ENCODE data around the gene SMCO4.

SMCO4 gene

DNA sequence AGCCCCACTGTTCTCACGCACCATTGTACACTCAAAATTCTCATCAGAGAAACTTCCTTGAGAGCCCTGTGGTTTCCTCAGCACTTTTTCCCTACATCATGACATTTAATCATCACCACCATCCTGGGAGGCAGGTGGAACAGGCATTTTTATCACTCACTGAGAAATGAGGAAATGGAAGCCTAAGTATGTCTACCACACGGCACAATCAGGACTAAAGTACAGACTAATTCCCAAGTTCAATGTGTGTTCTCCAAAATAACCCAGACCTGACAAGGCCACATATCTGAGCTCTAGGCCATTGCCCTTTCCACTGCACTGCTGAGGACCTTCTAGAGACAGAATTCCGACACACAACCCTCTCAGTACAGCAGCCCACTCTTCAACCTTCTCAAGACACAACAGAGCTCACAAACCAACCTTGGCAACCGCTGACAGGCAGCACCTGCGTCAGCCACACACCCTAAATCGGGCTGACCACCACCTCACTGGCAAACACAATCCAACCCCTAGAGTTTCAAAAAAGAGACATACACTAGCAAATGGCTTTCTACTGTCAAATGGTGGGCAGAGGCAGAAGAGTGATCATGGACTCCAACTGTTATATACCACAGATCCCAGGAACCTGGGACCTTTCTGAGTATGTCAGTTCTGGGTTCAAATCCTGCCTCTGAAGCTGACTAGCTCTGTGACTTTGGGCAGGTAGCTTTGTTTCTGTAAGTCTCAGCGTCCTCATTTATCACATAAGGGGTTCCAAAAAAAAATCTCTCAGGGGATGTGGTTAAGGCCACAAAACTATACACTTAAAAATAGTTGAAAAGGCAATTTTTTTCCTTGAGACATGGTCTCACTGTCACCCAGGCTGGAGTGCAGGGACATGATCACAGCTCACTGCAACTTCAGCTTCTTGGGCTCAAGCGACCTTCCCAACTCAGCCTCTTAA lies 16.3 kb downstream of the SMCO4 start:
- Mint-ChIP-seq H3K4me1 (peaks cover 53% of the 10 kb centered on the region), H3K36me3 (no peaks in the 10 kb centered on the region), H3K4me3 (peak overlapping the region; percentile 11), H3K27ac (peak overlapping the region; percentile 54), H3K27me3 (no peaks in the 10 kb centered on the region), H3K9me3 (no peaks in the 10 kb centered on the region)
- no peak for ATAC-seq

DNA sequence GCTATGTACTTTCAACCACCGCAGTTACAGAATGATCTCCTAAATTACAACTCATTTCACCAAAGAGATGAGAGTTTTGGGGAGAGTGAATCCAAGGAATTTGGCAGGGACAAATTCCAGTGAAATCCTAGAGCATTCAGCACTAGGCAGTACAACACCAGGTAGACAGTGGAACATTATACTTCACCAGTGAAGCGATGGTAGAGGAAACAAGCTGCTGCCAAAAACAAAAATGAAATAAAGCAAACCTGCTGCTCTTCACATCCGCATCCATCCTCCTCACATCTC lies 16.9 kb downstream of the SMCO4 start:
- Mint-ChIP-seq H3K9me3 (no peaks in the 10 kb centered on the region), H3K36me3 (no peaks in the 10 kb centered on the region), H3K4me1 (peaks cover 55% of the 10 kb centered on the region), H3K27me3 (no peaks in the 10 kb centered on the region), H3K4me3 (no peak overlapping the region), H3K27ac (peak overlapping the region; percentile 54)
- no peak for ATAC-seq

DNA sequence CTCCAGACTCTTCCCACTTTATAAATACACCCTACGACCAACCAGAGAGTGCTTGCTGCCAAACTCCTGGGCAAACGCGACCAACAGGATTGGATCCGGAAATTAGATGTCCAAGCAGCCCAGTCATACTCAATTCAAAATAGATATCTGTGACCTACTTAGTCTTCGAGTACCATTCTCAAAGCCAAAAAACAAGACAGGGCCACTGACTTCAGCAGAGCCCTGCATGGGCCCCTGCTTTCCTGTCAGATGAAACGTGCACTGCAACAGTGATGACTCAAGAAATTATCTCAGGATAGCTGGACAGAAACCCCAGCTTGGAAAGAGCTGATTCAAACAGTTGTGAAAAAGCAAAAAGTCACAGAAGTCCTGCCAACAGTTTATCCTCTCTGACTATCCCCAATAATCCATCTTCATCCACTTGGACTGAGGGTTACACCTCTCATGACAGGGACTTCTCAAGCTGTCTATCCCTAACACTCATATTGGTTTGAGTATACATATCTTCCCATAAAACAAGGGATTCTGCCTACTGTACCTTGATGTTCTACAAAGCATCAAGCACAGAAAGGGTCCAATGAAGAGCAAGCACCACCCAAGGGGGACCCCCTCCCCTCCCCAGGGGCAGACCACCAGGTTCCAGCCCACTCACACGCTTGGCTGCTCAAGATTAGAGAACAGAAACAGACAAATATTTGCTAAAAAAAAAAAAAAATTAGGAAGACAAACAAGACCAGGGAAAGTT lies 17.4 kb downstream of the SMCO4 start:
- Mint-ChIP-seq H3K27me3 (no peaks in the 10 kb centered on the region), H3K4me1 (peaks cover 59% of the 10 kb centered on the region), H3K9me3 (no peaks in the 10 kb centered on the region), H3K36me3 (no peaks in the 10 kb centered on the region), H3K27ac (peak overlapping the region; percentile 54), H3K4me3 (no peak overlapping the region)
- no peak for ATAC-seq

DNA sequence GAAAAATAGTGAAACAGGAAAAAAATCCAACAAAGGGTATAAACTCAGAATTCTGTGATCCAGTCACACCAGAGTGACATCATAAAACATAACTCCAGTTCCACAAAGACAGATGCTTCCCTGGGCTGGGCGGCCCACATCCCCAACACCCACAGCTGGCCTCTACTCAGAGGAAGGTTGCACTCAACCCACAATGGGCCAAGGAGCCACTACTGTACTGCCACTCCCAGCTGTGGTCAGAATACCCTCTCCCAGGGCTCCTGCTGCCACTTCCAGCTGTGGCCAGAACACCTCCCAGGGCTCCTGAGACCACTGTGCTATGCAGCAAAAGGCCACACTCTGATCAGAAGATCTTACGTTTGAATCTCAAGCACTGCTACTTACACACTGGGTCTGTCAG lies 18.3 kb downstream of the SMCO4 start:
- Mint-ChIP-seq H3K27me3 (no peaks in the 10 kb centered on the region), H3K4me3 (no peak overlapping the region), H3K9me3 (no peaks in the 10 kb centered on the region), H3K36me3 (no peaks in the 10 kb centered on the region), H3K4me1 (peaks cover 57% of the 10 kb centered on the region), H3K27ac (peak overlapping the region; percentile 54)
- ATAC-seq = no peak

DNA sequence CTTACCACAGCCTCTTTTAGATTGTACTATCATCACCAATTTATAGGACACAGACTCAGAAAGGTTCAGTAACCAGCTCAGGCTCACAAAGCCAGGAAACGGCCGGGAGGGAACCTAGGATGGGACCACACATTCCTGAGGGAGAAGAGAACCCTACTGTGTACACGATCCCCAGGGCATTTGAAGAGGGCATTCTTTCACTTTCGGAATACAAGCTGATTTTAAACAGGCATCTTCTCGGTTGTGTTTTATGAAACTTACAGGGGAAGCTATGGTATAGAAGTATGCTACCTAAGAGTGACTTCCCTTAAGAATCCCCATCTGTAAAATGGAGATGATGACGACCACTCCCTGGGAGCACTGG lies 19.0 kb downstream of the SMCO4 start:
- H3K36me3 Mint-ChIP-seq = no peaks in the 10 kb centered on the region
- H3K27ac Mint-ChIP-seq = peak overlapping the region; percentile 54
- H3K9me3 Mint-ChIP-seq = no peaks in the 10 kb centered on the region
- peaks cover 64% of the 10 kb centered on the region for H3K4me1 Mint-ChIP-seq
- no peaks in the 10 kb centered on the region for H3K27me3 Mint-ChIP-seq
- peak; percentile 25 for ATAC-seq
- H3K4me3 Mint-ChIP-seq = peak overlapping the region; percentile 68

DNA sequence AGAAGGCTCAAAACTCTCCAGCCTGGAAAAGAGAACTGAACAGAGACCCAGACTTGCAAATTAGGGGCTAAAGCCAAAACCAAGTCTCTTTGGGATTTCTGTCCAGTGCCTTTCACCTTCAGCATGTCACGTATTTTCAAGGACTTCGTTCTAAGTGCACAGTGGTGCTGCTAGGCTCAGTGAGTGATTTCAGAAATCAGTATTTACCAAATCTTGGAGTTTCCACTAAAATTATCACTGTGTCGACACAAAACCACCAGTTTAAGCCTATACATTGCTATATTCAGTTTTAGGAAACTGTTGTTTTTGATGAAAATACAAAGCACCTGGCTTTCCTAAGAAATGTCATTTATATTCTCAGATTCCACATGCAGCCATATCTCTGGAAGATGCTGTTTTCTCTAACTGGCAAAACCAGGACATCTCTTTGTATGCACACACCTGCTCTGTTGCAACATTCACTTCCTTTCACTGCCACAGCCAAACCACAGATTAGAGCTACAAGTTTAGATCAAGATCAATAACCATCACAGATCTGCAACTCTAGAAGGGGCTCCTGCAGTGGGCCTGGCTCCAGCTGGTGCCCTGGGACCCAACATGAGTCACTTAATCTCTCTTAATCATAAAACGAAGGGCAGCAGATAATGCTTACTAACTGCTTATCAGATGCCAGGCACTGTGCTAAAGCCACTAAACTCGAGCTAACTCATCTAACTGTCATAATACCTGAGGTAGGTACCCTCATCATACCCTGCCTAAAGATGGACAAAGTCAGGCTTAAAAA lies 22.3 kb downstream of the SMCO4 start:
- Mint-ChIP-seq H3K4me1 (peaks cover 53% of the 10 kb centered on the region), H3K9me3 (no peaks in the 10 kb centered on the region), H3K27me3 (no peaks in the 10 kb centered on the region), H3K4me3 (no peak overlapping the region), H3K36me3 (no peaks in the 10 kb centered on the region), H3K27ac (no peak overlapping the region)
- ATAC-seq = no peak

DNA sequence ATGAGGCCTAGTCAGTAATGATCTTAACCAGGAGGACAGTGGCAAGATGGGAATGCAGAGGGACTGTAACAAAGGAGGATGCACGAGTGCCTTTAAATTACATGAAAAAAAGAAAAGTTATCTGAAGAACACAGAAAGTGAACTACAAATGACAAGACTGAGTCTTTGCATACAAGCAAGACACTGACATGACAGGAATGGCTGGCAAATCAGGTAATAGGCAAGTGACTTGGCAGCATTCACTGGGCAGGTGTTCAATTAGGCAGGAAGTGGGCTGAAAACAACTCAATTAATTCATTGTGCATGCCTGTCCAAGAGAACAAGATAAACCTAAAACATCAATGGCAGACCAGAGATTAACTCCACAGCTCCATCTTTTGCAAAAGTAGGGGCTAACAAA lies 24.0 kb downstream of the SMCO4 start:
- Mint-ChIP-seq H3K27me3 (no peaks in the 10 kb centered on the region), H3K27ac (no peak overlapping the region), H3K36me3 (no peaks in the 10 kb centered on the region), H3K9me3 (no peaks in the 10 kb centered on the region), H3K4me1 (peaks cover 41% of the 10 kb centered on the region), H3K4me3 (no peak overlapping the region)
- ATAC-seq = no peak

DNA sequence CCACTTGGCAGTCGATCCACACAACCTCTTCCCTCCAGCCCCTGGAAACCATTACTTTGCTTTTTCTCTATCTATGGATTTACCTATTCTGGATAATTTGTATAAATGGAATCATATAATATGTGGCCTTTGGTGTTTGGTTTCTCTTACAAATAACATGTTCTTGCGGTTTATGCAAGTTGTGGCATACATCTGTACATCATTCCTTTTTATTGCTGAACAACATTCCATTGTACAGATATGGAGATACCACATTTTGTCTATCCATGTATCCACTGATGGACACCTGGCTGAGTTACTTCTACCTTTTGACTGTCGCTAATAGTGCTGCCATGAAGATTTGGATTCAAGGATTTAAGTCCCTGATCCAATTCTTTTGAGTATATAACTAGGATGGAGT lies 25.1 kb downstream of the SMCO4 start:
- peak overlapping the region; percentile 12 for H3K27ac Mint-ChIP-seq
- no peak overlapping the region for H3K4me3 Mint-ChIP-seq
- H3K9me3 Mint-ChIP-seq = no peaks in the 10 kb centered on the region
- no peaks in the 10 kb centered on the region for H3K27me3 Mint-ChIP-seq
- no peaks in the 10 kb centered on the region for H3K36me3 Mint-ChIP-seq
- ATAC-seq = no peak
- H3K4me1 Mint-ChIP-seq = peaks cover 37% of the 10 kb centered on the region

DNA sequence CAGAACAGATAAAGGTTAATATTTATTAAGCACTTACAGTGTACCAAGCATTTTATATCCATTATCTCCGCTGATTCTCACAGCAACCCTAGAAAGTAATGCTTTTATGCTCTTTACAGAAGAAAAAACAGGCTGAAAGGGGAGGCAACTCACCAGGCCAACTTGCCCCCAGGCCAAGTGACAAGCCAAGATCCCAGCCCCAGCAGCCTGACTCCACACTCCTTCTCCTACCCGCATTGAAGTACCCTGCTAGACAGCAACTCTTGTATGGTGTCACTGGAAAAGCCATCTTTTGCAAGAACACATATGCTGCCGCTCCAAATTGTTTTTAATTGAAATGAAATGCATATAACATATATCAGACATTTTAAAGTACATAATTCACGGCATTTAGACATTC lies 25.6 kb downstream of the SMCO4 start:
- H3K4me1 Mint-ChIP-seq = peaks cover 37% of the 10 kb centered on the region
- ATAC-seq = no peak
- H3K27ac Mint-ChIP-seq = peak overlapping the region; percentile 12
- no peak overlapping the region for H3K4me3 Mint-ChIP-seq
- no peaks in the 10 kb centered on the region for H3K27me3 Mint-ChIP-seq
- H3K9me3 Mint-ChIP-seq = no peaks in the 10 kb centered on the region
- H3K36me3 Mint-ChIP-seq = no peaks in the 10 kb centered on the region

DNA sequence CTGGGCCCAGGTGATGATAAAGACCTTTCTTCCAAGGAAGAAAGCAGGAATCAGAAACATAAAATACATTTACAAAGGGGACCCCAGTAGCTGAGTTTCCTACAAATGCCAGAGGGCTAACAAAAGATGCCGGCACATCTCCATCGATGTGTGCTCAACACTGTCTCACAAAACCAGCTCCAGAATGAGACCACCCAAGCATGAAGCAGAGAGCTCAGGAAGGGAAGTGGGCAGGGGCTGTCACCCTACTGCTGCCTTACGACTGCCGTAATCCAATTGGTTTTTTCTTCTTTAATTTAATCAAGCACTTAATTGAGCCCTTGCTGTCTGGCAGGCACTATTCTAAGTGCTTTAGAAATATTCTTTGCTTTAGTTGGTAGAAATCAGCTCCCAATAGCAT lies 26.1 kb downstream of the SMCO4 start:
- Mint-ChIP-seq H3K4me1 (peaks cover 40% of the 10 kb centered on the region), H3K9me3 (no peaks in the 10 kb centered on the region), H3K4me3 (no peak overlapping the region), H3K27ac (no peak overlapping the region), H3K27me3 (no peaks in the 10 kb centered on the region), H3K36me3 (no peaks in the 10 kb centered on the region)
- ATAC-seq = no peak

DNA sequence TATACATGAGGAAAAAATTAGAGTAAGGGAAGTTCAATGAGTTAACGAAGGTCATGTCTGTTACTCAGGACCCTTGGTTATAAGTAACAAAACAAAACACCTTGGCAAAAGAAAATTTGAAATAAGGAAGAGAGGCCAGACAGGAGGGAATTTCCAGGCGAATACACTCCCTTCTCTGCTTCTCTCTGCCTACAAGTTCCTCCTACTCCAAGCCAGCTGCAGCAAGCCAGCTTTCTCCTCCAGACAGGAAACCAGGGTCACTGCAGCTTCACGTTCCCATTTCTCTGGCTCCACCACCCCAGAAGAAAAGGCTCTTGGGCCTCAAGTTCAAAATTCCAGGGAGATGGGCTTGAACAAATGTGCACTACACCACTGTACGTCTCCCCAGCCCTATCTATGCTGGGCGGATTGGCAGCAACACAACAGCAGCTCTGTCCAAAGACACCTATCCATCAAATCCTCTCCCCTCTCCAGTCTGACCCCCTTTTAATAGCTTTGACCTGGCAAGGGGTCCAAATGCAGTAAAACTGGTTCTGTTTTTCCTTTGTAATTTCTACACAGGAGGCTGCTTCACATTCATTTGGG lies 27.7 kb downstream of the SMCO4 start:
- Mint-ChIP-seq H3K4me3 (no peak overlapping the region), H3K27me3 (no peaks in the 10 kb centered on the region), H3K27ac (no peak overlapping the region), H3K36me3 (no peaks in the 10 kb centered on the region), H3K4me1 (peaks cover 37% of the 10 kb centered on the region), H3K9me3 (no peaks in the 10 kb centered on the region)
- ATAC-seq = no peak

DNA sequence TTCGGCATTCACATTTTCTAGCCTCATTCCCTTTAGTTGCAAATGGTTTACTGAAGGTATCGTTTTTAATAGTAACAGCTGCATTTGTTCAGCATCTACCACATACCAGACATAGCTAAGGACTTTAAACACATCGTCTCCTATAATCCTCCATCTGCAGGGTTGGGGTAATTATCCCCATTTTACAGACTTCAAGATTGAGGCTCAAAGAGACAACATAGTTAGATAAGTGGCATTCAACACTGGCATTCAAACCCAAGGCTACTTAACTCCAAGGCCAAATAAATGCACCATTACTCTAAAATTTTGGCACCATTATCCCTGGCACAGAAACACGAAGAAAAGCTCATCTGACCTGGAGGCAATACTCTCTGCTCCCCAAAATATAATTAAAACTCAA lies 28.5 kb downstream of the SMCO4 start:
- H3K9me3 Mint-ChIP-seq = no peaks in the 10 kb centered on the region
- no peak overlapping the region for H3K27ac Mint-ChIP-seq
- no peak for ATAC-seq
- H3K4me3 Mint-ChIP-seq = no peak overlapping the region
- H3K36me3 Mint-ChIP-seq = no peaks in the 10 kb centered on the region
- no peaks in the 10 kb centered on the region for H3K27me3 Mint-ChIP-seq
- peaks cover 34% of the 10 kb centered on the region for H3K4me1 Mint-ChIP-seq

DNA sequence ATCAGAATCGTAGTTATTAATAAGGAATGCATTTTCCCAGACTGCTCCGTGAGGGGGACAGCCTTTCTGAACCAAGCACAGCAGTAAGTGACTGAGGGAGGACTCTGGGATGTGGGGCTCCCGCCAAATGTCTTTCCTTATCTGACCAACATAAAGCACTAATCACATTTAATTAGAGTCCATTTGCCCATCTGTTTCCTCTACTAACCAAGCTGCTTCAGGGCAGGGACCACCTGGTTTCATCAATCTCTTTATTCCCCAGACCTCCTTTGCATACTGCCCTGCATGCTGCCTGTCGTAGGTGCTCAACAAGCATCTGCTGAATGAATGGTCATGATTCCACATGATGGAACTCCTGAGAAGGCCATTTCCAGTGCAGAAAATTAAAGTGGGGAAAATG lies 29.4 kb downstream of the SMCO4 start:
- peaks cover under 1% of the 10 kb centered on the region for H3K36me3 Mint-ChIP-seq
- no peak for ATAC-seq
- H3K27ac Mint-ChIP-seq = peak overlapping the region; percentile 1
- H3K4me3 Mint-ChIP-seq = no peak overlapping the region
- H3K4me1 Mint-ChIP-seq = peaks cover 26% of the 10 kb centered on the region
- H3K27me3 Mint-ChIP-seq = no peaks in the 10 kb centered on the region
- no peaks in the 10 kb centered on the region for H3K9me3 Mint-ChIP-seq

DNA sequence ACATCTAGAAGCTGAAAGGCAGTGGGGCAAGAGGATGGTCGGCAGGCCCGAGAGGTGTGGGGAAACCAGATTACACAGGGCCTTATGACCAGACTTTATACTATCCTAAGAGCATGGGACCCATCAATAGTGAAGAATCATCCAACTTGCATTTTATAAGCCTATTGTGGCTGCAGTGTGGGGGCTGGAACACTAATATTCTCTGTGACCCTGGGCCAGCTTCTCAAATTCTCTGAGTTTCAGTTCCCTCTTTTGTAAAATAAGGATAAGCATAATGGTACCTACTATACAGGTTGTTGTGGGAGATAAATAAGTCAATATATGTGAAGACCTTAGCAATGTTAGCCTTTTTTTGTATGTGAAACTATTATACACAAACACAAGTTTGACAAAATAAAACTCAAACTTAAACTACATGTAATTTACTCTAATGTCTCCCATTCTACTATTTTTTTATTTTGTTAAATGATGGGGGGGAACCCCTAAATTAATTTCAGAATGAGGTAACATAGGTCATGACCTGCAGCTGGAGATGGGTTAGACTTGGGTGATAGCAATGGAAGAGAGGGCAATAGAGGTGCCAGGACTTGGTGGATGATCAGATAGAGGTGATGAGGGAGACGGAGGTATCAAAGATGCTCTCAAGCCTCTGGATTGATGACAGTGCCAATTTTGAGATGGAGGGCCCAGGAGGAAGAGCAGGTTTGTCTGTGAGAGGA lies 30.1 kb downstream of the SMCO4 start:
- no peak overlapping the region for H3K4me3 Mint-ChIP-seq
- peak; percentile 81 for ATAC-seq
- H3K27ac Mint-ChIP-seq = peak overlapping the region; percentile 1
- H3K27me3 Mint-ChIP-seq = no peaks in the 10 kb centered on the region
- peaks cover 3% of the 10 kb centered on the region for H3K9me3 Mint-ChIP-seq
- peaks cover 7% of the 10 kb centered on the region for H3K36me3 Mint-ChIP-seq
- peaks cover 26% of the 10 kb centered on the region for H3K4me1 Mint-ChIP-seq

DNA sequence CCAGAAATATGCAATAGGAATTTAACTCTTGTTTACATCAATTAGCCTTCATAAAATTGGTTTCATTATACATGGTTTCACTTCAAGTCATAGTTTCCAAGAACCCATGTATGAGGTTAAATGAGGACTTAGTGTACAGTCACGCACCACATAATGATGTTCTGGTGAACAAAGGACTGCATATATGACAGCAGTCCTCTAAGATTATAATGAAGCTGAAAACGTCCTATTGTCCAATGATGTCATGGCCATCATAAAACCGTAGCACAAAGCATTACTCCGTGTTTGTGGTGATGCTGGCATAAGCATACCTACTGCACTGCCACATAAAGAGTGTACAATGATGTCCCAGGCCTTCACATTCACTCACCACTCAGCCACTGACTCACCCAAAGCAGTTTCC lies 31.1 kb downstream of the SMCO4 start:
- H3K9me3 Mint-ChIP-seq = peaks cover 3% of the 10 kb centered on the region
- ATAC-seq = peak; percentile 81
- peaks cover 26% of the 10 kb centered on the region for H3K4me1 Mint-ChIP-seq
- H3K27ac Mint-ChIP-seq = no peak overlapping the region
- peaks cover 7% of the 10 kb centered on the region for H3K36me3 Mint-ChIP-seq
- no peak overlapping the region for H3K4me3 Mint-ChIP-seq
- H3K27me3 Mint-ChIP-seq = no peaks in the 10 kb centered on the region

Data from stimulated activated memory B cell treated with anti-CD40 and anti-IgM and Interleukin-4, amounts not matched to agents 10 μg/mL and 1 μg/mL and 100 μg/mL, for 72 hours (primary cell).